HG02571 (cell line): ENCODE data around the gene PGRMC2.

Experiments
- ATAC-seq: cut with Tn5 transposase; IDR thresholded peaks from one replicate; pipeline ENCODE4 v1.9.1; 2021; ENCODE audit warnings: mild to moderate bottlenecking, moderate library complexity; ENCODE audit not compliant: unreplicated experiment

Gene PGRMC2

DNA sequence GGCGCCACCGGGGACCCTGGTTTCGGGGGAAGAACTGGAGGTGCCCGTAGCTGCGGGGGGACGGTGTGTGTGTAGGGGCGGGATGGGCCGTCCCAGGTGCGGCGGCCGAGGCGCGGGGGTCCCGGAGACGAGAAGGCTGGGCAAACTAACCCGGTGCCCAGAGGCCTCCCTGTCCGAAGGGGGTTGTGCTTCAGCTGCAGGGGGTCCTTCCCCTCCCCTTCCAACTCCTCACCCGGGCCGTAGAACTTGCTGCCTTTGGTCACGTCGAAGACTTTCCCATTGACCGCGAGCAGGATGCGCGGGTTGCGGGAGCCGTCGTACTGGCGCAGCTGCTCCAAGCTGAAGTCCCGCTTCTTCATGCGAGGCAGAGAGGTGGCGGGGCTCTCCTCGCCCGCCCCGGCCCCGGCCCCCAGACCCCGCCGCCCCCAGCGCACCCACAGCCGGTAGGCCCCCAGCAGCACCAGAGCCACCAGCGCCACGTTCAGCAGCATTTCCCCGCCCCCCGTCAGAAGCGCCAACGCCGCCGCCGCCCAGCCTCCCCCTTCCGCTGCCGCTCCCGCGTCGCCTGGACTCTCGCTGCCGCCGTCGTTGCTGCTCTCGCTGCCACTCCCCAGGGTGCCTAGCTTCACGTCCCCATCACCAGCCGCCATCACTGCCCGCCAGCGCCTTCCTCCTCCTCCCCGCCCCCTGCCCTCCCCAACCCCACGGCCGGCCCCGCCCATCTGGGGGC, at the start of gene PGRMC2:
Gene PGRMC2, minus strand, starts transcription at position 673 of the 730 bp plus-strand sequence. Its CDS starts 23 bp downstream, at position 650.
- ATAC-seq: peak; percentile 12

- no peak for ATAC-seq
These were observed 47.9 kb upstream of the PGRMC2 start for GRCh38 chr4:128335541-128335940.

- no peak for ATAC-seq
These were observed 46.6 kb upstream of the PGRMC2 start for GRCh38 chr4:128334256-128334655.

DNA sequence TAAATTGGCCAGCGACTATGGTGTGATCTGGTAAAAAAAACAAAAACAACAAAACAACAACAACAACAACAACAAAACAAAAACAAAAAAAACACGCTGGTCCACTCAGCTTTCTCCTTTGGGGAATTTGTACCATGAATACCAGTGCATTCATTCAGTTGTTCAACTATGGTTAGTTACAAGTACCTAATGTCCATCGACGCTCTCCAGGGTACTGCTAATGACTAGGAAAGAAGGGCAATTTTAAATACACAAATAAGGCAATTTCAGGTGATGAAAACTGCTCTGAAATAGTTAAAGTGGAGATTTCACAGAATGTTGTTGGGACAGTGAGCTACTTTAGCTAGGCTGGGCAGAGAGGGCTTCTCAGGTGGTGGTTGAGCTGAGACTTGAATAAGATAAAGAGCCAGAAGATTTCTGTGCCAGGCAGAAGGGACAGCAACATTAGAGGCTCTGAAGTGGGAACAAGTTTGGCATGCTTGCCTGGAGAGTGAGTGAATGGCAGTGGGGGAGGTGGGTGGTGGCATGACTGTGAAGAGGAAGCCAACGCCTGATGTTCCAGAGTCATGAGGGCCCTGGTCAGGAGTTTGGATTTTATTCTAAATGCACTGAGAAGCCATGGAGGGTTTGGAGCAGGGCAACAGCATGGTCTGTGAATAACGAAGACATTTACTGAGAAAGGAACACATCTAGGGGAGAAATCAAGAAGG, 45.9 kb upstream of the PGRMC2 start:
- no peak for ATAC-seq

GRCh38 chr4:128332081-128332480, 44.5 kb upstream of the PGRMC2 start:
- ATAC-seq: no peak

DNA sequence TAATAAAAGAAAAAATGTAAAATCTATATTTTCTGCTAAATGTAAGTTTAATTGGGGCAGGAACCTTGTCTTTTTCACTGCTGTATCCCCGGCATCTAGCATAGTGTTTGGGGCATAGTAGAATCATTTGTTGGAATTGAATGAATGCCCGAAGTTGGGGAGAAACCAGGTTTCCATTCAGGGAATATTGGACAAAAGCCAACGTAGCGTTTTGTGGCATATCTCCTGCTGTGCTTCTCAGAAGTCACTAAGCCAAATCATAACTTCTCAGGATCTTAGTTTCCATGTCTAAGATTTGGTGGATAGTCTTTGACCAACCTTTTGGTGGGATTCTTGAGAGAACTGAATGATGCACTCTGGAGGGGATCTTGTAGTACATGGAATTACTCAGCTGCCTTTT, 42.0 kb upstream of the PGRMC2 start:
- no peak for ATAC-seq

DNA sequence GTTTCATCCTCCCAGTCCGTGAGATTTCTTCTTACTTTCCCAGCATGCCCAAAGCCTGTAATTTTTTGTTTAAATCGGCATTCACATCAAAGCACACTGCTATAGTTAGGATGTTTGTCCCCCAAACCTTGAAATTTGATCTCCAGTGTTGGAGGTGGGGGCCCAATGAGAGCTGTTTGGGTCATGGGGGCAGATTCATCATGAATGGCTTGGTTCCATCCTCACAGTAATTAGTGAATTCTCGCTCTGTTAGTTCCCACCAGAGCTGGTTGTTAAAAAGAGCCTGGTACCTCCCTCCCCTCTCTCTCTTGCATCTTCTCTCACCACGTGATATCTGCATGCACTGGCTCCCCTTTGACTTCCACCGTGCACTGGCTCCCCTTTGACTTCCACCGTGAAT, 40.5 kb upstream of the PGRMC2 start:
- ATAC-seq: no peak

- ATAC-seq: no peak
These were observed 35.8 kb upstream of the PGRMC2 start for GRCh38 chr4:128323401-128323800.

DNA sequence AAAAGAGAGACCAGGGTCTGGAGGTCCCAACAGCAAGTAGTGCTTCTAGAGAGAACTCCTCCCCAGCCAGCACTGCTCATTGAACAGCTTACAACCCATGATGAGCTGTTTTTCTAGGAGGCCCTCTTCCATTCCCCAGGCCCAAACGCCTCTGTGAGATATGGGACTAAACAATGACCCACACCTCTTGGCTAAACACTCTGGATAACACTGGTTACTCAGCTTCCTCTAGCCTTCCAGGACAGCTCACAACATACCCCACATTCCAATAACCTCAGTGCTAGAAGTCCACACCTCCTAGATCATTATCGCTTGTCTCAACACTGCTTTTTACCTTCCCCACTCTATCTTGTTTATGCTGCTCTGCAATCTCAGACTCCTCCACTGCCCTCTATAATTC, 35.4 kb upstream of the PGRMC2 start:
- ATAC-seq: no peak

DNA sequence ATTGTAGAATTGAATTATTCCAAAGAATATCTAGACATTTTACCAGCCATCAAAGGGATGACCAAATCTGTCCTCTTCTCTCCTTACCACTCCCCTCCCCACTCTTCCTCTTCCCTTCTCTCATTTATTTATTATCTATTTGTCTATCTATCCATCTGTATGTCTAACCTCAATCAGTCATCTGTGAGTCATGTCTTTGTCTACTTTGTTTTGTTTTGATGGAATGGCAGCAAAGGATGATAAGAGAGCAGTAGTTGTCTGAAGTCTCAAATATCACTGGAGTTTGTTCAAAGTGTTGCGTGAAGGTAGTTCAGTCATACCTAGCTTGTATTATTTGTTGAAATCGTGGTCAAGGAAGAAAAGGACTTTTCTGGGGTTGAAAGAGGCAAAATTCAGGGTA, 34.7 kb upstream of the PGRMC2 start:
- no peak for ATAC-seq

DNA sequence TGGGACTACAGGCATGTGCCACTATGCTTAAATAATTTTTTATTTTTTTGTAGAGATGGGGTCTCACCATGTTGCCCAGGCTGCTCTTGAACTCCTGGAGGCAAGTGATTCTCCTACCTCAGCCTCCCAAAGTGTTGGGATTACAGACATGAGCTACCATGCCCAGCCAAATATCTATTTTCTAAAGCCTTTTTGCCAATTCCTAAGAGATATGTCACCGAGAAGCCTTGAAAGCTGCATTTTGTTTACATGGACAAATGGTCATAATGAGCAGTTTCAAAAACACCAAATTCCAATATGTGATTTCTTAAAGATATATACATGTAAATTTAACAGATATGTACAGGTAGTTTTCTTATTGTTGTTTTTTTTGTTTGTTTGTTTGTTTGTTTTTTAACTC, 33.0 kb upstream of the PGRMC2 start:
- no peak for ATAC-seq

- no peak for ATAC-seq
These were observed 28.3 kb upstream of the PGRMC2 start for GRCh38 chr4:128315756-128316520.

- ATAC-seq: no peak
These were observed 24.2 kb upstream of the PGRMC2 start for GRCh38 chr4:128311659-128312403.

GRCh38 chr4:128310266-128310697, 22.7 kb upstream of the PGRMC2 start:
- no peak for ATAC-seq

DNA sequence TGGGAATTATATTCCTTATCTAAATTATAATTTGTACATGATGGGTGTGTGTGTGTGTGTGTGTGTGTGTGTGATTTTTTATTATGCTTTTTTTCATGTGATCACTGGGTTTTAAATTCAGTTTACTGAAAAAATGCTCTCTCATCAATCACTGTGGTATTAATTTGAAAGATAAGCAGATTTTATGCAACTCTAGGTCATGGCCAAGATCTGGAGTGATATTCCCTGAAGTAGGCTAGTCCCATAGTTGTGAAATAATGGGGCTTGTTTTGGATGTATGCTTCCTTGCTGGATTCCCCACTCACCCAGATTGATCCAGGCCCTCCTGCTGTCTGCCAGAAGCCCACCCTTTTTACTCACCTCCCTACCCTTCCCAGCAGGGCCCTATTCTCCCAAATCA, 22.0 kb upstream of the PGRMC2 start:
- no peak for ATAC-seq

DNA sequence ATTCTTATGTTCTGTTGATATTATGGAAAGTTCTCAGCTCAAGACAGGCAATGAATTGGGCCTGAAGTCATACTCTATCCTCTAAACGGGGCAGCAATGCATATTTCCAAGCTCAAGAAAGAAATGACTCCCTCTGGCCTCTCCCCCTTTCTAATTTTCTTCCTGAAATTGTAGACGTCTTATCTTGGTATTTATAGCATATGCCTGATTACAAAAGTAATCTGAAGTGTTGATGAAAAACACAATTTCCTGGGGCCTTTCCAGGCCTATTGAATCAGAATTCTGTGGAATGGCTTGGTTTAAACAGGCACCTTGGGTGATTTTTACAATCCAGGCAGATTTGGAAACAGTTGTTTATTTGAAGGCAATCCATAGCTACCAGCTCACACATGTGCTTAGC, 21.4 kb upstream of the PGRMC2 start:
- ATAC-seq: no peak

GRCh38 chr4:128307123-128307571, 19.5 kb upstream of the PGRMC2 start:
- no peak for ATAC-seq

DNA sequence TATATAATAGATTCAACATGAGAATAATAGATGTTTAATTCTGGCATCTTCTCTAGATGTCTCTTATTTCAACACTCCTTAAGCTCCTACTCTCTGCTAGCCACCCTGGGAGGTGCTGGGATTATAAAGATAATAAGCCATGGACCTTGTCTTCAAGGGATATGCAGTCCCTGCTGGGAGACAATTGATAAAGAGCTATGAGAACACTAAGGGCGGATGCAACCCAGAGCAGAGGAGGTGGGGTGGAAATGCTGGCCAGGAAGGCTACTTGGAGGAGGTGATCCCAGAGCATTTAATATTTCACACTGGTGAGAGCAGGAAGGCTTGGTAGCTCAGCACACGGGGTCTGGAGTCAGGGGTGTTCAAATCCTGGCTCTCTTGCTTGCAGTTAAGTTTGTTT, 18.3 kb upstream of the PGRMC2 start:
- no peak for ATAC-seq

GRCh38 chr4:128303986-128304385, 16.4 kb upstream of the PGRMC2 start:
- no peak for ATAC-seq

DNA sequence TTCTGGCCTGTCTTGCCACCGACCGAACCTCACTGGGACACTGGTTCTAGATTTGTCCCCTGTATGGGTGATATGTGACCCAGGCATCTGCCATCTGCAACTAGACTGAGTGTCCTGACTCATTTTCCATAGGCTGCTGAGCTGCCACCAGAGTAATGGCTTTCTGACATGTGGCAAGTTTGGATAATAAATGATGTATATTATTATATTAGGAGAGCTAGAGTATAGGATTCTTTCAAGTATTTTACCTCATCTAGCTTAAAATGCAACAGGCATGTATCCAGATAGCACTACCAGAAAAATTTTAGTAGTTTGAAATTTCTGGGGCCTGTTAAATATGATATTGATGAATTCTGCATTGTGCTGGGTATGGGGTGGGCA, 15.8 kb upstream of the PGRMC2 start:
- ATAC-seq: no peak

DNA sequence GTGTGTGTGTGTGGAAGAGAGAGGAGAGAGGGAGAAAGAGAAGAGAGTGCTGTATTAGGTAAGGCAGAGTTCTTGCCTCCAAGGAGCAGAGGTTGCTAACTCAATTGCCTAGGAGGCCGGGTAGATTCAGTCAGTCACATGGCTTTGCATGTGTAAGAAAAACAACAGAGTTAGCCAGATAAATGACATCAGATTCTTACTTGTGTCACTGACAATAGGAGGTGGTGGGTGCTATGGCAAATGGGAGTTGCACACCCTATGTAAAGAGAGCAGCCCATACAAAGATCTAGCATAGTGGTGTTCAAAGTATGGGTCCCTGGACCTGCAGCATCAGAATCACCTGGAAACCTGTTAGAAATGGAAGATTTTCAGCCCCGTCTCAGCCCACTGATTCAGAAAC, 14.4 kb upstream of the PGRMC2 start:
- no peak for ATAC-seq
